AG09319 (cell line): ENCODE data around the gene COX10.

ENCODE experiments used
- DNase-seq: peaks from one replicate; pipeline ENCODE4 v3.0.0-alpha.2; 2010; ENCODE audit warnings: low read depth; ENCODE audit errors: extremely low read depth
- TF ChIP-seq, protein P1 (sequence below): IDR thresholded peaks from 2 replicates; pipeline ENCODE4 v1.5.1; 2011; ENCODE audit warnings: low read depth, mild to moderate bottlenecking, inconsistent platforms, low read length, moderate library complexity

Gene COX10

DNA sequence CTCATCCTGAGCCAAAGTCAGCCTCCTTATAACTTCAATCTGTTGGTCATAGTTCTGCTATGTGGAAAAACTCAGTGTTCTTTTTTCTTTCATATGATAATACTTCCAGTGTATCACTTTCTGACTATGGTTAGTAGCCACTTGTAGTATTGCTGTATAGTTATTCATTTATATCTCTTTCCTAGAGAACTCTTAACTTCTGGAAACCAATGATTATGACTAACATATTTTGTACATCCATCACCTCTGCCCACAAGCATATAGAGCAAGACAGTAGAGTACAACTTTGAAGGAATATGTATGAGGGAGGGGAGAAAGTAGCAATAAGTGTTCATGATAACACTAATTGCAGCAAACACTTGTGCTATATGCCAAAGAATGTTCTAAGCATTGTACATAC, 38.6 kb downstream of the COX10 start:
- TF ChIP-seq, protein P1, sequence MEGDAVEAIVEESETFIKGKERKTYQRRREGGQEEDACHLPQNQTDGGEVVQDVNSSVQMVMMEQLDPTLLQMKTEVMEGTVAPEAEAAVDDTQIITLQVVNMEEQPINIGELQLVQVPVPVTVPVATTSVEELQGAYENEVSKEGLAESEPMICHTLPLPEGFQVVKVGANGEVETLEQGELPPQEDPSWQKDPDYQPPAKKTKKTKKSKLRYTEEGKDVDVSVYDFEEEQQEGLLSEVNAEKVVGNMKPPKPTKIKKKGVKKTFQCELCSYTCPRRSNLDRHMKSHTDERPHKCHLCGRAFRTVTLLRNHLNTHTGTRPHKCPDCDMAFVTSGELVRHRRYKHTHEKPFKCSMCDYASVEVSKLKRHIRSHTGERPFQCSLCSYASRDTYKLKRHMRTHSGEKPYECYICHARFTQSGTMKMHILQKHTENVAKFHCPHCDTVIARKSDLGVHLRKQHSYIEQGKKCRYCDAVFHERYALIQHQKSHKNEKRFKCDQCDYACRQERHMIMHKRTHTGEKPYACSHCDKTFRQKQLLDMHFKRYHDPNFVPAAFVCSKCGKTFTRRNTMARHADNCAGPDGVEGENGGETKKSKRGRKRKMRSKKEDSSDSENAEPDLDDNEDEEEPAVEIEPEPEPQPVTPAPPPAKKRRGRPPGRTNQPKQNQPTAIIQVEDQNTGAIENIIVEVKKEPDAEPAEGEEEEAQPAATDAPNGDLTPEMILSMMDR: no peak
- DNase-seq: no peak

- DNase-seq: no peak
- TF ChIP-seq, protein P1: no peak
Measured at GRCh38 chr17:14112407-14112806, 43.1 kb downstream of the COX10 start.

DNA sequence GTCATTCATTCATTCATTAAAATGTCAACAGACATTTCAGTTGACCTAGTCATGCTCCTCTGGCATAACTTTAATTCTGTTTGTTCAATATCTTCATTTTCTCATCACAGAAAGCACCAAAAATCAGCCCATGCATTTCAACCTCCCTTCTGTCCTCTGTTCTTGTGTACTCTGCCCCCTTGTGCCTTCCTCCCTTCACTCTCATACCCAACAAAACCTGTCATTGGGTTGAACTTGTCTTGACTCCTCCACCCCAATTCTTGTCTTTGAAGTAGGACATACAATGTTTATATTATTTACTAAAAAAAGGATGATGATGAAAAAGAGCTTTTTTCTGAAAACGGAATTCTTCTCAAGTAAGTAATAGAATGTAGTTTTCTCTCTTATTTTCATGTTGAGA, 43.8 kb downstream of the COX10 start:
- TF ChIP-seq, protein P1: no peak; the same call in none of the 2 replicates
- no peak for DNase-seq

GRCh38 chr17:14116263-14117024, 47.1 kb downstream of the COX10 start:
- TF ChIP-seq, protein P1: no peak
- DNase-seq: no peak

DNA sequence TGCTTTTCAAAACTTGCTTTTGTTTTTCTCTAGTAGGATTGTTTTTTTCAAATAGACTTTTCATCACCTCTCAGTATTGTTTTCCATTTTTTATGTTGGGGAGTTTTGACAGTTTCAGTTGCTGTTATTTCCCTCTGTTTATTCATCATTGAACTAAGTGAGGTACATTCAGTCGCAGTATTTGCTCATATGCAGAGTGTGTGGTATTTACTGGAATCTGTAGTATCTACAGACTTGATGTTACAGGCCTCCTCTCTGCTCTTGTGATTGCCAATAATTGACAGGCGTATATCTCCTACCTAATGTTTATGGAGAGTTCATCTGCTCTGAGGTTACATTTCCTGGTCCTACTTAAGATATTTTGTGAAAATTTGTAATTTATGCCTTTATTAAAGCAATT, 49.6 kb downstream of the COX10 start:
- DNase-seq: no peak
- TF ChIP-seq, protein P1: no peak

GRCh38 chr17:14119546-14119945, 50.2 kb downstream of the COX10 start:
- no peak for DNase-seq
- TF ChIP-seq, protein P1: no peak

DNA sequence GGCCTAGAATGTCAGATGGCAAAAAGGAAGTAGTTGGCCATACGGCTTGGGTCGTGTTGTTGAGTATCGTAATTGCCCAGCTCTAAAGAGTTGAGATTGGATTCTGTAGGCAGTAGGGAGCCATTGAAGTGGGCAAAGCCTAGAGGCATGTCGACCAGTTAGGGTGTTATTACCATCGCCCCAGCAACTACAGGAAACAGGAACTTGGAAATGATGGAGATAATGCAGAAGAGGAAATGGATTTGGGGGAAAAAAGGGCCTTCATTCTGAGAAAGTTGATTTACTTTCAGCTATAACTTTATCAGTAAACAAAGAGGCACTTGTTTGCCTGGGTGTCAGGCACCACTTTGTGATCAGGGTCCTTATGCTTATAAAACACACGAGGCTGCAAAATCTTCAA, 52.6 kb downstream of the COX10 start:
- TF ChIP-seq, protein P1: no peak
- no peak for DNase-seq
